Adipose tissue (tissue), 3 donors: ENCODE results near the gene SLC25A17. TPM values are rescaled to one million over a fixed set of nuclear protein-coding genes. Genes with fewer than 3 reads are reported as not detected.
"Not testable (repeated sequence)": the region's sequence is repeated elsewhere in the genome, so short reads cannot be mapped to it uniquely, and the experiment has no call there.

Experiments used
- H3K27ac ChIP-seq: one replicate; pipeline ENCODE4 v1.5.1; 2013; ENCODE audit warnings: low read depth, low read length
- WGBS, 3 donors: extraction: QIAGEN DNeasy Blood & Tissue Kit; methylation state at CpG; one replicate each; pipeline ENCODE4 v1.1.7; 2013; 5-methylcytosine and 5-hydroxymethylcytosine counted together
- polyA plus RNA-seq, 3 donors: library from polyadenylated mRNA; stranded (reverse); fragments of 200-250 nt; gene quantifications; one replicate each; pipeline ENCODE4 v1.2.3, GENCODE V29; 2013
- donor health status: healthy with polysubstance abuse.
- donor health status: Bipolar disorder and iron deficiency.
- donor health status: healthy.

The SLC25A17 gene
- polyA plus RNA-seq, 3 donors = 8.3 to 14.0 (median 9.4) TPM

DNA sequence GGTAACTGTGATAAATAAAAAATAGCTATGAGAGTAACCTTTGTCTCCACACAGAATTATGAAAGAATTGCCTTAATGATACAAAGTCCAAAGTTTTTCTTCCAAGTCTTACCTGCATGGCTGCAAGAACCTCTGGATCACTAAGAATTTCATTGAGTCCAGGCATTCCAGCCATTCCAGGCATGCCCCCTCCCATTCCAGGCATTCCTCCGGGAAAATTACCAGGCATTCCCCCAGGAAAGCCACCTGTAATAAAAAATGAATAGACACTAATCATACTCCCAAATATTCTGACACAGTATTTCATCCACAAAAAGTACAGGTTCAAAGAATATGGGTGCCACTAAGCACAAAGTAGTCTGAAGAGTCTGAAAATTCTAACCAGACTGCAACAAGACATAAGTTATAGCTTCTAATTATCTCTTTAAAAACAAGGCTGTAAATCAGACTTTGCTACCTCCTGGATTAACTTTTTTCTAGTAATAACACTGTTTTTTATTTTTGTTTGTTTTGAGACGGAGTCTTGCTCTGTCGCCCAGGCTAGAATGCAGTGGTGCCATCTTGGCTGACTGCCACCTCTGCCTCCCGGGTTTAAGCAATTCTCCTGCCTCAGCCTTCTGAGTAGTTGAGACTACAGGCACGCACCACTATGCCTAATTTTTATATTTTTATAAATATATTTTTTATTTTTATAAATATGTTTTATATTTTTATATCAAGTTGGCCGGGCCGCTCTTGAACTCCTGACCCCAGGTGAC, 8.0 kb upstream of the SLC25A17 start:
- H3K27ac ChIP-seq = no peak overlapping the region
- 79 to 84% (median 81%) methylated on average over 7 of the region's 7 CpGs for WGBS, 3 donors

DNA sequence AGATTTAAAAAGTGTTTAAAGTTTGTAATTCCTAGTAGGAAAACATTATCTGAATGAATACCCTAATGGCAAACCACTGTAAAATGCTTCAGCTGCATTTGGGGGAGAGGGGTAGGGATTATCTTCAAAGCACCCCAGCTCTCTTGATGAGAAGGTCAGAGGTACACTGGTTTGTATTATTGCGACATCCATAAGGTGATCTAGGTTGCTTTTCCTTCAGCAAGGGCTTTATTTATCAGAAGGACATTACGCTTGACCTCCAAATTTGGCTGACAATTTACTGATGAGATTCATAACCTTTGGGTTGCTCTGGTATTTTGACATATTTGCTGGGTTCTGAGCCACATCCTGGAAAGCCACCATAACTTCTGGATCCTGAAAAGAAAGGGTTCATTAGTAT, 7.1 kb upstream of the SLC25A17 start:
- 94 to 100% (median 97%) methylated on average over 1 to 2 of the region's 2 CpGs for WGBS, 3 donors
- H3K27ac ChIP-seq = not testable (repeated sequence)

DNA sequence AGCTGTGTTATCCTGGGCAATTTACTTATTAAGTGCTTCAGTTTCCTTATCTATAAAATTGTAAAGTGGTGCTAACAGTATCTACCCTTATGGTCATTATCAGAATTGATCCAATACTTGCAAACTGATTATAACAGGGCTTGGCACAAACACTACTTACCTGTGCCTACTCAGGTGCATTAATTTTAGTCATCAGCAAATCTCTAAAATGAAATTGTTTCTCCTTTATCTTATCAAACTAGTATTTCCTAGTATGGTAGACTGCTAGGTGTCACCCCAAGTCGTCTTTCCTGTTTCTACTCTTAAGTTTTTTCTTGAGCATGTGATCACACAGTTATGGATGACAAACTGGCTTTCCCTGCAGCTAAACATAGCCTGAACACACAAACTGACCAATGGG, 4.3 kb upstream of the SLC25A17 start:
- 69 to 83% (median 81%) methylated on average over 1 of the region's 1 CpG for WGBS, 3 donors
- H3K27ac ChIP-seq = no peak overlapping the region

DNA sequence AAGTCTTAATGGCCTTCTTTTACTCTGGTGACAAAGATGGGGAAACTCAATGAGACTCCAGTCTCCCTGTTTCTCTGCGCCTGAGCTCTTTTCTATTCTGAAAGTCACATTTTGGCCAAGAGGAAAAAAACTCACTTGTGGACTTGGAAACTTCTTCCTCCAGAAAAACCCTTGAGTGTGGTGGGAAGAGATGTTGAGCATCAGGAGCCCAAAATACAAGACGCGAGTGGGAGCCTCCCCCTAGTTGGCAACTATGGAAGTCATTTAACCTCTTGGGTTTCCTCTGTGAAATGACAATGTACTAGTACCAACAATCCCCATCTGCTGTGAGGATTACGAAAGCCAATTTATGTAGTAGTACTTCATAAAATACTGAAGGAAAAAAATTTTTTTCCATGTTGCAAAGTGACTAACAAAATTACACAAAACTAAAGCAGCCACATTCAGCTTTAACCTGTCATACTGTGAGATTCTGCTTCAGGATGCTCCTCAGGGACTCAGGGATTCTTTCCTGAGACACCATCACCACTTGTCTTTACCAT, 524 bp upstream of the SLC25A17 start:
- WGBS, 3 donors = 2 to 11% (median 5%) methylated on average over 4 of the region's 4 CpGs
- H3K27ac ChIP-seq = no peak overlapping the region

DNA sequence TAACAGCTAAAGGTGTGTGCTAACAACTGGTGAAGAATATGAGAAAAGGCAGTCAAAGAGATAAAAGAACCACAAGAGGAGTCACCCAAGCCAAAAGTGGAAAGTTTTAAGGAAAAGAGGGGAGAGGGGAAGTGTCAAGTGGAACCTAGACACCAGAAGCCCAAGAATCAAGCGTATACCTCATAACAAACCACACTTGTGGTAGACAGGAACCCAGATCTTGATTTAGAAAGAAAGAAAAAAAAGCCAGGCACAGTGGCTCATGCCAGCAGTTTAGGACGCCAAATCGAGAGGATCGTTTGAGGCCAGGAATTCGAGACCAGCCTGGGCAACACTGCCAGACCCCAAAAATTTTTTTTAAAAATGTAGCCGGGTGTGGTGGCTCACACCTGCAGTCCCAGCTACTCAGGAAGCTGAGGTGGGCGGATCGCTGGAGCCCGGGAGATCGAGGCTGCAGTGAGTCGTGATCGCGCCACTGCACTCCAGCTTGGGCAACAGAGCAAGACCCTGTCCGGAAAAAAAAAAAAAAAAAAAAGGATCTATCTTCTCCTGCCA, 877 bp downstream of the SLC25A17 start:
- WGBS, 3 donors = 17 to 31% (median 21%) methylated on average over 14 of the region's 14 CpGs
- no peak overlapping the region for H3K27ac ChIP-seq

DNA sequence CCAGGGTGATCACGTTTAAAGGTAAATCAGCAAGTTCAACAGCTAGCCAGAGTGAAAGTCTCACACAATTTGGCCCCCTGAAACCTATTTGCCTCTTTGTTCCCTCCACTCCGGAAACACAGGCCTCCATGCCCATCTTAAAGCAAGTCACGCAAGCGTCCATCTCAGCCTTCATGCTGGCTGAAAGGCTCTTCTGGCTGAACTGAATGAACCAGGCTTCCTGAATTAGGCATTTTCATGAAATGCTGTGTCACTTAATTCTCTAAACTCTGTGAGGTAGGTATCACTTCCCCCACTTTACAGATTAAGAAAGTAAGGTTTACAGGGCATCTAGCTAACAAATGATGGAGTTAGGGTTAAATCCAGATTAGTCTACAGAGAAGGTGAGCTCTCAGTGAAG, 1.4 kb downstream of the SLC25A17 start:
- H3K27ac ChIP-seq = no peak overlapping the region
- 93 to 94% (median 93%) methylated on average over 4 of the region's 4 CpGs for WGBS, 3 donors

DNA sequence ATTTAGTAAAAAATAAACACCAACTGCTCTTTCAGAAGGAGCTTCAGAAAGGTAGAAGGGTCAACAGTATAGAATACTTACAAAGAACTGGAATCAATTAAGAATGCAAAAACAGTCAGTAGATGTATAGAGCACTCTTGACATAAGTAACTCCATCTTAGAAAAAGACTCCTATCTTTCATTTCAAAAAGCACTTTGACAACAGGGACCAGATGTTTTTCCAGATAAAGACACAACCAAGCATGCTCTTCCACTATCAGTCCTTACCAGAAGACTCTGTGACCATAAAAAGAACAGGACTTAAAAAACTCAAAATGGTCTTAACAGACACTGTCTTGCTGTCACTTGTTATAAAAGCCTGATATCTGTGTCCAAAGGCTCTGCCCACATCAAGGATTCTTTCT, 5.2 kb downstream of the SLC25A17 start:
- no peak overlapping the region for H3K27ac ChIP-seq

DNA sequence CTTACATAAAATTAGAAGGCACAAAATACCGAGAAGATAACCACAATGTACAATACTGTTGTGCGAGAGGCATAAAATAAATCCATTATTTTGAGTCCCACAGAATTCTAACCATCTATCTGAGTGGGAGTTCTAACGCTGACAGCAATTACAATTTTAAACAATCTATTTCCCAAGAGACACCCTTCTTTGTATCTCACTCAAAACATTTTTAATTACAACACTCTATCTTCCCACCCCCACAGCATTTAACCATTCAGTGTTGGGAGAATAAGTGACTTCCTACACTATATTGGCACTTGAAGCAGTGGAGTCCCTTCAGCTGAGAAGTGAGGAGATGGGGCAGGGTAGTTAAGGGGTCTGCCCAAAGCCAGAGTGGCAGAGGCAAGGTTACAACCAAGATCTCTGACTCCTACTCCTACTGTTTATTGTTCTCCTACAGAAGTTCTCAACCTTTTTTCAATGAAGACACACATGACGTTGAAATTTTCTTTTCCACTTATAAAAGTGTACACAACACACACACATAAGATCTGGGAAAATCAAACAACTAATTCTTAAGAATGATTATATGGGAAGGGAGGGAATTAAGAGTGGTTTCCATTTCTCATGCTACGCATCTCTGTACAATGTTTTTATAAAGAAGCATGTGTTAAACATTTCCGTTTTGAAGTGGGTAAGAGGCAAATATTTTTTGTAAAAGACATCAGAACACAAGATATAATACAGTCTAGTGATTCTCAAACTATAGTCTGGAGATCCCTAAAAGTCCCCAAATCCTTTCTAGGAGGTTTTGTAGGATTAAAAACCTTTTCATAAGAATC, 10.9 kb downstream of the SLC25A17 start:
- H3K27ac ChIP-seq = no peak overlapping the region
- WGBS, 3 donors = 58 to 70% (median 67%) methylated on average over 6 of the region's 6 CpGs

DNA sequence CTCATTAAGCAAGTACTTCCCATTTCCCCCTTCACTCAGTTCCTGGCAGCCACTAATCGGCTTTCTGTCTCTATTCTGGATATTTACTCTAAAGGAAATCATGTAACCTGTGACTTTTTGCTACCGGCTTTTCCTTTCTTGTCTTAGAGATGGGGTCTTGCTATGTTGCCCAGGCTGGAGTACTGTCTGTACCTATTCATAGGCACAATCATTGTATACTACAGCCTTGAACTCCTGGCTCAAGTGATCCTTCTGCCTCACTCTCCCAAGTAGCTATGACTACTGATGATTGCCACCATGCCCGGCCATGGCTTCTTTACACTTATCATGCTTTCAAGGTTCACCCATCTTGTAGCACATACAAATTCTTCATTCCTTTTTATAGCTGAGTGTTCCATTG, 12.4 kb downstream of the SLC25A17 start:
- H3K27ac ChIP-seq = no peak overlapping the region
- 84 to 90% (median 84%) methylated on average over 3 of the region's 3 CpGs for WGBS, 3 donors

DNA sequence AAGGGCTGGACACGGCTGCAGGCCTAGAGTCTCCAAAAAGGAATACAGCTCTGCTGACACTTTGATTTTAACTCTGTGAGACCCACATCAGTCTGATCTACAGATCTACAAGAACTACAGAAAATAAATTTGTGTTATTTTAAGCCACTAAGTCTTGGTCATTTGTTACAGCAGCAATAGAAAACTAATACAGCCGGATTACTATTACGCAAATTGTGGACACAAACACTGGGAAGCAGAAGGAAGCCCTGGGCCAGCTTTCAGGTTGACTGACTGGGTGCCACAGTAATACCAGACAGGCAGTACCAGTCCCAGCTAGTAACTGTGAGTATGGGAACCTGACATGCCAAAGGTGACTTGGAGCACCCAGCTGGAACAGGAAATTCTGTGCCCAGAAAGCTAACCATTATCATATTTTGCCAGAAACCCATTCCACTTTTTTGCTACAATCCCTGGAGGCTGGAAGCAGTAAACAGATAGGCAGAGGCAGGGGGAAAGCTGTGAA, 13.4 kb downstream of the SLC25A17 start:
- WGBS, 3 donors = 87 to 95% (median 92%) methylated on average over 3 of the region's 3 CpGs
- no peak overlapping the region for H3K27ac ChIP-seq

DNA sequence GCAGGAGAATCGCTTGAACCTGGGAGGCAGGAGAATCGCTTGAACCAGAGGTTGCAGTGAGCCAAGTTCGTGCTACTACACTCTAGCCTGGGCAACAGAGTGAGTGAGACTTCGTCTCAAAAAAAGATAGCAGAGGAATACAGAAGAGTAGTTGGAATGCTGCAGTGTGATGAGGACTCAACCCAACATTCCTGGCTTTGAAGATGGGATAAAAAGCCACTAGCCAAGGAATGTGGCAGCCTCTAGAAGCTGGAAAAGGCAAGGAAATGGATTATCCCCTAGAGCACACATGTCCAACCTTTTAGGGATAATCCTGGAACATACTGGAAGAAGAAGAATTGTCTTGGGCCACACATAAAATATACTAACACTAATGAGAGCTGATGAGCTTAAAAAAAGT, 13.9 kb downstream of the SLC25A17 start:
- H3K27ac ChIP-seq = no peak overlapping the region
- 84 to 89% (median 85%) methylated on average over 4 of the region's 4 CpGs for WGBS, 3 donors

DNA sequence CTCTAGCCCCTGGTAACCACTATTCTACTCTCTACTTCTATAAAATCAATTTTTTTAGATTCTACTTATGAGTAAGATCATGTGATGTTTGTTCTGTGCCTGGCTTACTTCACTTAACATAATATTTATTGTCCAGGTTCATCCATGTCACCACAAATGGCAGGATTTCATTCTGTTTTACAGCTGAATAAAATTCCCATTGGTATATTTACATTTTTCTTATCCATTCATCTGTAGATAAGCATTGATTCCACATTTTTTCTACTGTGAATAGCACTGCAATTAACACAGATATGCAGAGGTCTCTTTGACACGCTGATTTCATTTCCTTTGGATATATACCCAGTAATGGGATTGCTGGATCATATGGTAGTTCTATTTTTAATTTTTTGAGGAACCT, 15.8 kb downstream of the SLC25A17 start:
- WGBS, 3 donors = 72 to 87% (median 82%) methylated on average over 1 of the region's 1 CpG
- no peak overlapping the region for H3K27ac ChIP-seq

DNA sequence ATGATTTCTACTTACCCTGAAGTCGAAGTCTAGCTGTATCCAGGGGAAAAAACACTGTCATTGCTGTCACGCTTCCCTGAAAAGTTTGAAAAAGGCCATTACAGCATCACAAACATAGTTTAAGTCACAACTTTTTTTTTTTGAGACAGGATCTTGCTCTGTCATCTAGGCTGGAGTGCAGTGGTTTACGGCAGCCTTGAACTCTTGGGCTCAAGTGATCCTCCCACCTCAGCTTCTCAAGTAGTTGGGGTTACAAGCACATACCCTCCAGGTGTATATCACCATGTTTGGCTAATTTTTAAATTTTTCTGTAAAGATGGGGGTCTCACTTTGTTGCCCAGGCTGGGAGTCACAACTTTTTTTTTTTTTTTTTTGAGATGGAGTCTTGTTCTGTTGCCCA, 20.1 kb downstream of the SLC25A17 start:
- 93 to 97% (median 96%) methylated on average over 3 of the region's 3 CpGs for WGBS, 3 donors
- H3K27ac ChIP-seq = no peak overlapping the region

DNA sequence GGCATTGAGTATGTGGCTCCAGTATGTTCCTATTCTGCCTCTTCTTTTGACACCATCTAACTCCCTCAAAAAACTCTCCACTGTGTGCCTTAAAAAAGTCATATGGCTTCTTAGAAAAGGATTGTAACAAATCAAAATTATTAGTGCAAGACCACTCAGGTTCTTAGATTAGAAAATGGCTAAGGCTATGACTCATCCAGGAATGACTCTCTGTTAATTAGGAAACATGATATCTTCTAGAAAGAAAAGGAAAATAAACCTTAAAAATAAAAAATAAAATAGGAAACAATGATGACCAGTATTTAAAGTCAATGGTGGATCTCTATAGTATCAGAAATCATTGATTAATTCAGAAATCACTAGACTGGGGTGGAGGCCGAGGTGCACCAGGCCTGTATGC, 21.7 kb downstream of the SLC25A17 start:
- 86 to 100% (median 97%) methylated on average over 1 of the region's 1 CpG for WGBS, 3 donors
- H3K27ac ChIP-seq = no peak overlapping the region

DNA sequence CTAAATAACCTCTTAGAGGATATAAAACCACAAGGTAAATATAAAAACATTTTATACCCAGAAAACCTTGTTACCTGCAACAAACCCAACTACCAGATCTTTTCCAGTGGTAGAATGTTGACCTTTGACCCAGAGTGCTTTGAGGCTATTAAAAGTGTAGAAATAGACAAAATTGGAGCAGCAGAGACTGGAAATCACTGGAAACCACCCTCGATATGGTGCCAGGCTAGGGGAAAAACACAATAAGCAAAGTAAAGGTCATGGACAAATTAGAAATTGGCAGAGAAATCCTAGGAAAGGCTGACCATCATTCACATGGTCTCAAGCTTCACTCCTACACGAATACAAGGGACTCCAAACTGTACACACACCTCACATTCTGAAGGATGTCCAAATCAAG, 26.7 kb downstream of the SLC25A17 start:
- no peak overlapping the region for H3K27ac ChIP-seq
- WGBS, 3 donors = 74 to 85% (median 80%) methylated on average over 2 of the region's 2 CpGs

DNA sequence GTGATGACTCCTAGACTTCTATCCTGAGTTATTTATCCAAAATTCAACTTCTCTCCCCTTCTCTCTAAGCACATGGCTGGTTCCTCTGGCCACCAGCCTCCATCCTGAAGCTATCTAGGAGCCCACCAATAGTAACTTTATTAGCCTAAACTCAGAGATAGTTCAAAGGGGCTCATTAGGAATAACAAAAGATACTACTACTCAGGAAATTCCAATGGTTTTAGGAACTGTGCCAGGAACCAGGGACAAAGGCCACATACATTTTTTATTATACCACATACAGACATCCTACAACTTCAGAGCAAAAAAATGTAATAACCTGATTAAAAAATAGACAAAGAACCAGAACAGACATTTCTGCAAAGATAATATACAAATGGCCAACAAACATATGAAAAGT, 27.9 kb downstream of the SLC25A17 start:
- H3K27ac ChIP-seq = no peak overlapping the region

DNA sequence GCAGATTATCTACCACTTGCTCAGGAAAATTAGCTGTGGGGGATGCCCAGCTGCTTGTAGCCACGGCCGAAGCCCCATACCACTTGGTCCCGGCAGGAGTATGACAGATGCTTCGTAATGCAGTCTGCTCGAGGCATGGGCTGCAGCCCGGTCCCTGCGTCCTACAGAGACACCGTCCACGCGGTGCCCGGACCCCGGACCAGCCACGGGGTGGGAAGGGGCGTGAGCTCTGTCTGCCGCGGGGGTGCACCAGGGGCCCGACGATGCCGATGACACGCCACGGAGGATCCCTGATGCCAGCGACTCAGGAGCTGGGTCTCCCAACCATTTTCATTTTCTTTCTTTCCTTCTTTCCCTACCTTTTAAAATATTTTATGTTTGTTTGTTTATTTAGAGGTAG, 30.0 kb downstream of the SLC25A17 start:
- no peak overlapping the region for H3K27ac ChIP-seq
- 98 to 99% (median 98%) methylated on average over 22 of the region's 22 CpGs for WGBS, 3 donors

DNA sequence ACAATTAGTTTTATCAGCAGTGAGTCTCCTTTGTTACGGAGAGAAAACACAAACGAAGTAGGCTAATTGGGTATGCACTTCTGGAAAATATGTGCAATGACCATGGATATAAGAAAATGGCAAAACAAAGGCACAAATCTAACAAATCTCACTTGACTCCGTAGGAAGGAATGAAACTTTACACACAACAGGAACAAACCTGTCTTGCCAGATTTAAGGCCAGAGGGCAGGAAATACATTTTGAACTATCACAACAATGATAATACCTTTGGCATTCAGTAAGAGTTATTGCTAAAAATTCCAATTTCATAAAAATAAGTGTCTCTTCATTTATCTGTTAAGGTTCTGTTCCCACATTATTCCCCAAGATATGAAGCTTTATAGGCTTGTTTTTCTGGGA, 36.6 kb downstream of the SLC25A17 start:
- no peak overlapping the region for H3K27ac ChIP-seq
- WGBS, 3 donors = 78 to 89% (median 83%) methylated on average over 3 of the region's 3 CpGs

DNA sequence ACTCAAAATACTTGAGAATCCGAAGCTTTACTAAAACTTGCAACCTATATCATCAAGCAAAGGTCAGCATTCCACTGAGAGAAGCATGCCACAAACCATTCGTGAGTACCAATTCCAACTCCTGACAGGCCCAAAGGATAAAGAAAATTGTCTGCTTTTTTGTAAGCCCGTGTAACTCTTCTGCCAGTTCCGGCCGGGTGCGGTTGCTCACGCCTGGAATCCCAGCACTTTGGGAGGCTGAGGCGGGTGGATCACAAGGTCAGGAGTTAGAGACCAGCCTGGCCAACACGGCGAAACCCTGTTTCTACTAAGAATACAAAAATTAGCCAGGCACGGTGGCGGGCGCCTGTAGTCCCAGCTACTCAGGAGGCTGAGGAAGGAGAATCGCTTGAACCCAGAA, 37.4 kb downstream of the SLC25A17 start:
- H3K27ac ChIP-seq = not testable (repeated sequence)
- WGBS, 3 donors = 91 to 96% (median 91%) methylated on average over 14 of the region's 14 CpGs
